ENCODE measurements around the gene TACO1.

- TF ChIP-seq CTCF (IDR thresholded peaks at IDR 0.05): no peak
- no peak for TF ChIP-seq POLR2A (IDR thresholded peaks at IDR 0.05)
- TF ChIP-seq EP300 (IDR thresholded peaks at IDR 0.05): no peak
Observed at GRCh38 chr17:63555500-63556156, 45.1 kb upstream of the TACO1 start.
